Measurements from ENCODE around the gene CNTN5.

The CNTN5 gene

GRCh38 chr11:99311870-99312269 is 291.1 kb downstream of the CNTN5 start:
- Histone ChIP-seq H2AK5ac (ENCODE audit: low read length, severe bottlenecking) (no peak overlapping the region), H2BK12ac (ENCODE audit: low read length in 2 of 2) (no peak overlapping the region), H3K23ac (ENCODE audit: low read length in 2 of 2) (no peak overlapping the region), H3K14ac (ENCODE audit: low read length in 2 of 2) (no peak overlapping the region), H3K79me1 (replicated peaks; ENCODE audit: low read length, poor library complexity, severe bottlenecking) (no peaks in the 10 kb centered on the region), H2BK120ac (ENCODE audit: low read depth, low read length) (no peak overlapping the region), H2BK15ac (ENCODE audit: low read depth, poor library complexity, severe bottlenecking) (no peak overlapping the region), H3K27ac (ENCODE audit: low read length, poor library complexity, severe bottlenecking) (no peak overlapping the region), H3K36me3 (ENCODE audit: control insufficient read depth in 1 of 2, insufficient read depth in 2 of 2, low read depth in 1 of 2, low read length in 2 of 2) (no peaks in the 10 kb centered on the region), H3K4me2 (ENCODE audit: low read length, poor library complexity, severe bottlenecking) (no peak overlapping the region), H3K4me3 (ENCODE audit: insufficient read depth in 1 of 2, low read depth in 1 of 2, low read length in 2 of 2) (no peak overlapping the region), H2BK5ac (ENCODE audit: low read depth, low read length, poor library complexity, severe bottlenecking) (no peak overlapping the region), H3K9me3 (ENCODE audit: control insufficient read depth, low read length) (no peaks in the 10 kb centered on the region), H3K18ac (ENCODE audit: low read depth in 1 of 2, low read length in 2 of 2) (no peak overlapping the region), H2AFZ (ENCODE audit: low read depth, low read length) (no peak overlapping the region), H3K27me3 (ENCODE audit: control insufficient read depth in 1 of 2, insufficient read depth in 1 of 2, low read length in 2 of 2) (no peaks in the 10 kb centered on the region), H3K4ac (ENCODE audit: low read depth in 1 of 2, low read length in 2 of 2) (no peak overlapping the region), H4K8ac (ENCODE audit: low read length) (no peak overlapping the region), H3K4me1 (ENCODE audit: control insufficient read depth, insufficient read depth, low read depth, low read length) (no peaks in the 10 kb centered on the region), H3K9ac (ENCODE audit: low read length) (no peak overlapping the region), H4K91ac (ENCODE audit: low read length) (no peak overlapping the region)
- WGBS = no CpG with 5 or more reads among the region's 1 CpG
- DNase-seq = no peak

- Histone ChIP-seq H3K4me3 (ENCODE audit: insufficient read depth in 1 of 2, low read depth in 1 of 2, low read length in 2 of 2) (peak overlapping the region in 1 of 2 experiments; percentile 59), H3K14ac (ENCODE audit: low read length in 2 of 2) (no peak overlapping the region), H3K27ac (ENCODE audit: low read length, poor library complexity, severe bottlenecking) (no peak overlapping the region), H3K18ac (ENCODE audit: low read depth in 1 of 2, low read length in 2 of 2) (no peak overlapping the region), H4K8ac (ENCODE audit: low read length) (no peak overlapping the region), H3K4ac (ENCODE audit: low read depth in 1 of 2, low read length in 2 of 2) (no peak overlapping the region), H2BK5ac (ENCODE audit: low read depth, low read length, poor library complexity, severe bottlenecking) (no peak overlapping the region), H3K9ac (ENCODE audit: low read length) (peak overlapping the region; percentile 62), H2BK12ac (ENCODE audit: low read length in 2 of 2) (no peak overlapping the region), H2AK5ac (ENCODE audit: low read length, severe bottlenecking) (no peak overlapping the region), H2AFZ (ENCODE audit: low read depth, low read length) (no peak overlapping the region), H3K23ac (ENCODE audit: low read length in 2 of 2) (no peak overlapping the region), H4K91ac (ENCODE audit: low read length) (no peak overlapping the region), H3K79me1 (replicated peaks; ENCODE audit: low read length, poor library complexity, severe bottlenecking) (no peaks in the 10 kb centered on the region), H2BK15ac (ENCODE audit: low read depth, poor library complexity, severe bottlenecking) (no peak overlapping the region), H3K36me3 (ENCODE audit: control insufficient read depth in 1 of 2, insufficient read depth in 2 of 2, low read depth in 1 of 2, low read length in 2 of 2) (no peaks in the 10 kb centered on the region), H2BK120ac (ENCODE audit: low read depth, low read length) (no peak overlapping the region), H3K4me2 (ENCODE audit: low read length, poor library complexity, severe bottlenecking) (no peak overlapping the region), H3K27me3 (ENCODE audit: control insufficient read depth in 1 of 2, insufficient read depth in 1 of 2, low read length in 2 of 2) (no peaks in the 10 kb centered on the region), H3K4me1 (ENCODE audit: control insufficient read depth, insufficient read depth, low read depth, low read length) (no peaks in the 10 kb centered on the region), H3K9me3 (ENCODE audit: control insufficient read depth, low read length) (no peaks in the 10 kb centered on the region)
- no peak for DNase-seq
- 88% methylated on average over 13 of the region's 13 CpGs for WGBS
Observed at GRCh38 chr11:99316776-99317520, 296.2 kb downstream of the CNTN5 start.

GRCh38 chr11:99320769-99321290 is 300.1 kb downstream of the CNTN5 start:
- no peak overlapping the region for H2BK120ac ChIP-seq (ENCODE audit: low read depth, low read length)
- no peak overlapping the region for H3K18ac ChIP-seq (ENCODE audit: low read depth in 1 of 2, low read length in 2 of 2)
- H3K14ac ChIP-seq (ENCODE audit: low read length in 2 of 2) = no peak overlapping the region
- 84% methylated on average over 4 of the region's 4 CpGs for WGBS
- no peaks in the 10 kb centered on the region for H3K4me1 ChIP-seq (ENCODE audit: control insufficient read depth, insufficient read depth, low read depth, low read length)
- no peak overlapping the region for H3K9ac ChIP-seq (ENCODE audit: low read length)
- no peak overlapping the region for H3K23ac ChIP-seq (ENCODE audit: low read length in 2 of 2)
- no peak overlapping the region for H2BK12ac ChIP-seq (ENCODE audit: low read length in 2 of 2)
- H3K27me3 ChIP-seq (ENCODE audit: control insufficient read depth in 1 of 2, insufficient read depth in 1 of 2, low read length in 2 of 2) = no peaks in the 10 kb centered on the region
- H3K27ac ChIP-seq (ENCODE audit: low read length, poor library complexity, severe bottlenecking) = no peak overlapping the region
- no peak overlapping the region for H2BK15ac ChIP-seq (ENCODE audit: low read depth, poor library complexity, severe bottlenecking)
- H3K9me3 ChIP-seq (ENCODE audit: control insufficient read depth, low read length) = no peaks in the 10 kb centered on the region
- H3K4ac ChIP-seq (ENCODE audit: low read depth in 1 of 2, low read length in 2 of 2) = no peak overlapping the region
- no peaks in the 10 kb centered on the region for H3K79me1 ChIP-seq (replicated peaks; ENCODE audit: low read length, poor library complexity, severe bottlenecking)
- H3K36me3 ChIP-seq (ENCODE audit: control insufficient read depth in 1 of 2, insufficient read depth in 2 of 2, low read depth in 1 of 2, low read length in 2 of 2) = no peaks in the 10 kb centered on the region
- no peak overlapping the region for H3K4me3 ChIP-seq (ENCODE audit: insufficient read depth in 1 of 2, low read depth in 1 of 2, low read length in 2 of 2)
- no peak overlapping the region for H4K91ac ChIP-seq (ENCODE audit: low read length)
- H2BK5ac ChIP-seq (ENCODE audit: low read depth, low read length, poor library complexity, severe bottlenecking) = no peak overlapping the region
- no peak overlapping the region for H2AK5ac ChIP-seq (ENCODE audit: low read length, severe bottlenecking)
- no peak overlapping the region for H2AFZ ChIP-seq (ENCODE audit: low read depth, low read length)
- H4K8ac ChIP-seq (ENCODE audit: low read length) = no peak overlapping the region
- H3K4me2 ChIP-seq (ENCODE audit: low read length, poor library complexity, severe bottlenecking) = no peak overlapping the region
- no peak for DNase-seq

- no peak overlapping the region for H3K23ac ChIP-seq (ENCODE audit: low read length in 2 of 2)
Observed at GRCh38 chr11:99325847-99326246, 305.1 kb downstream of the CNTN5 start.

More at GRCh38 chr11:99325847-99326246, 305.1 kb downstream of the CNTN5 start:
- Histone ChIP-seq H3K14ac (ENCODE audit: low read length in 2 of 2) (no peak overlapping the region), H3K4me3 (ENCODE audit: insufficient read depth in 1 of 2, low read depth in 1 of 2, low read length in 2 of 2) (peak overlapping the region in 1 of 2 experiments; percentile 38), H2BK12ac (ENCODE audit: low read length in 2 of 2) (no peak overlapping the region), H2BK15ac (ENCODE audit: low read depth, poor library complexity, severe bottlenecking) (no peak overlapping the region), H2AK5ac (ENCODE audit: low read length, severe bottlenecking) (no peak overlapping the region), H4K91ac (ENCODE audit: low read length) (no peak overlapping the region), H3K27ac (ENCODE audit: low read length, poor library complexity, severe bottlenecking) (peak overlapping the region; percentile 79), H3K79me1 (replicated peaks; ENCODE audit: low read length, poor library complexity, severe bottlenecking) (no peaks in the 10 kb centered on the region), H3K36me3 (ENCODE audit: control insufficient read depth in 1 of 2, insufficient read depth in 2 of 2, low read depth in 1 of 2, low read length in 2 of 2) (no peaks in the 10 kb centered on the region), H3K9ac (ENCODE audit: low read length) (peak overlapping the region; percentile 80), H2BK120ac (ENCODE audit: low read depth, low read length) (no peak overlapping the region), H3K4ac (ENCODE audit: low read depth in 1 of 2, low read length in 2 of 2) (no peak overlapping the region), H4K8ac (ENCODE audit: low read length) (no peak overlapping the region), H3K27me3 (ENCODE audit: control insufficient read depth in 1 of 2, insufficient read depth in 1 of 2, low read length in 2 of 2) (no peaks in the 10 kb centered on the region), H2AFZ (ENCODE audit: low read depth, low read length) (no peak overlapping the region), H3K18ac (ENCODE audit: low read depth in 1 of 2, low read length in 2 of 2) (no peak overlapping the region), H2BK5ac (ENCODE audit: low read depth, low read length, poor library complexity, severe bottlenecking) (no peak overlapping the region), H3K9me3 (ENCODE audit: control insufficient read depth, low read length) (no peaks in the 10 kb centered on the region), H3K4me2 (ENCODE audit: low read length, poor library complexity, severe bottlenecking) (no peak overlapping the region), H3K4me1 (ENCODE audit: control insufficient read depth, insufficient read depth, low read depth, low read length) (no peaks in the 10 kb centered on the region)
- 47% methylated on average over 3 of the region's 8 CpGs for WGBS
- peak; percentile 84 for DNase-seq

All from mesenchymal stem cell (in vitro differentiated cells and primary cell).